ENCODE results near the gene PES1. TPM values are rescaled to one million over a fixed set of nuclear protein-coding genes. Genes with fewer than 3 reads are reported as not detected.

Gene PES1
- polyA plus RNA-seq, 4 donors, result 37.1 to 68.3 (median 59.0) TPM

DNA sequence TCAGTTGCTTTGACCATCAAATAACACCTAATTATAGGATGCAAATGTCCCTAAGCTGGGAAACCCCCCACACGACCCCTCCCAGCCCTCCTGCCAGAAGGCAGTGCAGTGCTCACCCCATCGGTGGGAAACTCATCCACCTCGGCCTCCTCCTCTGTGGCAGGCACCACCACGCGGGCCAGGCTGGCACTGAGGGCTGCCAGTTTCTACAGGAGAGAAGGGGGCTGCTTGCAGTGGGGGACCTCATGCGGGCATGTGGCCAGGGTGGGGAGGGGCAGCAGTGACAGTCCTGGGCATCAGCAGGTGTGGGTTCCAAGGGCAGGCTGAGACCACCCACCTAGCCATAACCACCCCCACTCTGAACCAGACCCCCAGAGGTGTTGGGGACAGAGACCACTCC lies 10.8 kb downstream of the PES1 start:
- WGBS, 3 donors, result 86 to 89% (median 89%) methylated on average over 6 of the region's 6 CpGs
- DNase-seq (no peak), FAIRE-seq (no peak)
- peaks cover 0 to 3% (median 0%) of the 10 kb centered on the region in 3 donors for H3K4me1 ChIP-seq (ENCODE audit: control insufficient read depth in 3 of 3, insufficient read depth in 2 of 3, low read depth in 1 of 3, low read length in 2 of 3)
- H3K27me3 ChIP-seq (ENCODE audit: control insufficient read depth in 3 of 3, insufficient read depth in 3 of 3, low read length in 3 of 3), result no peaks in the 10 kb centered on the region
- H3K27ac ChIP-seq (ENCODE audit: low read depth in 1 of 3, low read length in 2 of 3), result no peak overlapping the region
- peaks cover 26 to 98% (median 44%) of the 10 kb centered on the region in 3 donors for H3K36me3 ChIP-seq (ENCODE audit: control insufficient read depth in 3 of 3, insufficient read depth in 2 of 3, low read depth in 1 of 3, low read length in 3 of 3)
- no peak overlapping the region for H3K4me3 ChIP-seq (ENCODE audit: low read depth in 1 of 3, low read length in 3 of 3)
- no peaks in the 10 kb centered on the region for H3K9me3 ChIP-seq (ENCODE audit: control insufficient read depth in 2 of 2, insufficient read depth in 1 of 2, low read depth in 1 of 2, low read length in 1 of 2)

DNA sequence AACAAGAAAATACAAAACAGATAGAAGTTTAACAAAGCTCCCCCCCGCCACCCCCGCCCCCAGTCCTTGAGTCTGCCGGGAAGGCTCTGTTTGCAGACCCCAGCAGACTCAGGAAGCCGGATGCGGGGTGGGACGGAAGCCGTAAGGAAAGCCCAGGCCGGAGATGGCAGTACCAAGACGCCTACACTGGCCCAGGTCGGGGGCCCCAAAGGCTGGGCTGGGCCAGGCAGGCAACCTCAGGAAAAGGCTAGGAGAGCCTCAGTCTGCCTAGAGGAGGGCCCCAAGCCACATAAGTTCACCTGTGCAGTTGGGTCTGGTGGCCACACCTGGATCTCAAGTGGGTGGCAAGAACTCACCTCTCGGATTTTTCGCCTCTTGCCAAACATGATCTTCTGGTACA lies 13.2 kb downstream of the PES1 start:
- Histone ChIP-seq H3K9me3 (ENCODE audit: control insufficient read depth in 2 of 2, insufficient read depth in 1 of 2, low read depth in 1 of 2, low read length in 1 of 2) (no peaks in the 10 kb centered on the region), H3K27me3 (ENCODE audit: control insufficient read depth in 3 of 3, insufficient read depth in 3 of 3, low read length in 3 of 3) (no peaks in the 10 kb centered on the region), H3K36me3 (ENCODE audit: control insufficient read depth in 3 of 3, insufficient read depth in 2 of 3, low read depth in 1 of 3, low read length in 3 of 3) (peaks cover 15 to 83% (median 40%) of the 10 kb centered on the region in 3 donors), H3K4me1 (ENCODE audit: control insufficient read depth in 3 of 3, insufficient read depth in 2 of 3, low read depth in 1 of 3, low read length in 2 of 3) (peaks cover 0 to 8% (median 3%) of the 10 kb centered on the region in 3 donors), H3K4me3 (ENCODE audit: low read depth in 1 of 3, low read length in 3 of 3) (no peak overlapping the region), H3K27ac (ENCODE audit: low read depth in 1 of 3, low read length in 2 of 3) (no peak overlapping the region)
- 91 to 96% (median 95%) methylated on average over 12 of the region's 12 CpGs for WGBS, 3 donors
- FAIRE-seq (no peak), DNase-seq (no peak)

DNA sequence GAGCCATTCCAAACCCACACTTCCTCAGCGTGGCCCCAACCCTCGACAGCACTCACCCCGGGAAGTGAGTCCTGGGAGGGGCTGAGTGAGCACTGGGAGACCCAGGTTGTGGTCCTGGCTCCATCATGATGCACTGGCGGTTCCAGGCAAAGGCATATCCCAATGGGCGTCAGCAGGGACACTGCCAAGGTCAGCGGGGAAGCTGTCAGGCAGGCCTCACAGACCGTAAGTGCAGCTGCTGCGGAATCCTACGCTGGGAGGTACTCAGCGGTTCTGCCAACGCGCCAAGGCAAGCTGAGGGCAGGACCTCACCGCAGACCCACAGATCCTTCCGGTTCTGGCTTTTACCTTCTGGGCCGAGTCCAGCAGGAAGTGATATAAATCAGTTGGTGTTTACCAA lies 15.9 kb downstream of the PES1 start:
- no peak for FAIRE-seq
- DNase-seq, result no peak
- WGBS, 3 donors, result 62 to 76% (median 65%) methylated on average over 15 of the region's 15 CpGs
- H3K27ac ChIP-seq (ENCODE audit: low read depth in 1 of 3, low read length in 2 of 3), result peak overlapping the region in 2 of 3 donors; percentile 18 to 61
- H3K4me1 ChIP-seq (ENCODE audit: control insufficient read depth in 3 of 3, insufficient read depth in 2 of 3, low read depth in 1 of 3, low read length in 2 of 3), result peaks cover 0 to 31% (median 3%) of the 10 kb centered on the region in 3 donors
- H3K36me3 ChIP-seq (ENCODE audit: control insufficient read depth in 3 of 3, insufficient read depth in 2 of 3, low read depth in 1 of 3, low read length in 3 of 3), result peaks cover 10 to 64% (median 26%) of the 10 kb centered on the region in 3 donors
- no peak overlapping the region for H3K4me3 ChIP-seq (ENCODE audit: low read depth in 1 of 3, low read length in 3 of 3)
- H3K9me3 ChIP-seq (ENCODE audit: control insufficient read depth in 2 of 2, insufficient read depth in 1 of 2, low read depth in 1 of 2, low read length in 1 of 2), result no peaks in the 10 kb centered on the region
- H3K27me3 ChIP-seq (ENCODE audit: control insufficient read depth in 3 of 3, insufficient read depth in 3 of 3, low read length in 3 of 3), result no peaks in the 10 kb centered on the region

DNA sequence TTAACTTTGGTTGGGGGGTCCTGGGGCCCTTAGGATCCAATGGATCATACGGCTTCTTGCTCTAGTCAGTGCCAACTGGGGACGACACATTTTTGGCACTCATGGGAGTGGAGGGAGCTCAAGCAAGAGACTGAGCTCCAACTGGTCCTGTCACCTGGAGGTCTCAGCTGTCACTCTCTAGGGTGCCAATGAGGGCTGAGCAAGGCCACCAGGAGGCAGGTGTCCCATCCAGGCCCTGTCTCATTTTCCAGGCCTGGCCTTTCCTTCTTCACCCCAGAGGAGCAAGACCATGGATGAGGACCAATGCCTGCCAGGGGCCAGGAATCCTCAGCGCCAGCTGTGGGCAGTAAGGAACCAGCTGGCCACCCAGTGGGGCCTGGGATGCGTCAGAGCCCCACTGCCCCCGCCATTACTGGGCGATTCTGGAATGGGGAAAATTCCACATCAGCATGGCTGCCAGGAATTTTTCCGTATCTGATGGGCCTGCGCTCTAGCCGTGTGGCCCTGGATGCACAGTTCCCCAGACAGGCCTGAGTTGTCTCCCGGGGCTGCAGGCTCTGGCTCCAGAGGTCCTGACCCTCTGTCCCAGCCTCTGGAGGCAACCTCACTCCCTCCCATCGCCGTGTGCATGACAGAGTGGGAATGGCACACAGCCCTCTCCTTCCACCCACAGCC lies 16.6 kb downstream of the PES1 start:
- 64 to 74% (median 67%) methylated on average over 10 to 12 of the region's 12 CpGs for WGBS, 3 donors
- peak overlapping the region; percentile 51 to 82 (median 77) for H3K27ac ChIP-seq (ENCODE audit: low read depth in 1 of 3, low read length in 2 of 3)
- peaks cover 3 to 57% (median 19%) of the 10 kb centered on the region in 3 donors for H3K36me3 ChIP-seq (ENCODE audit: control insufficient read depth in 3 of 3, insufficient read depth in 2 of 3, low read depth in 1 of 3, low read length in 3 of 3)
- DNase-seq, result peak in 1 of 2 donors; percentile 45
- peak overlapping the region in 2 of 3 donors; percentile 45 to 55 for H3K4me3 ChIP-seq (ENCODE audit: low read depth in 1 of 3, low read length in 3 of 3)
- peaks cover 0 to 31% (median 3%) of the 10 kb centered on the region in 3 donors for H3K4me1 ChIP-seq (ENCODE audit: control insufficient read depth in 3 of 3, insufficient read depth in 2 of 3, low read depth in 1 of 3, low read length in 2 of 3)
- no peak for FAIRE-seq
- no peaks in the 10 kb centered on the region for H3K27me3 ChIP-seq (ENCODE audit: control insufficient read depth in 3 of 3, insufficient read depth in 3 of 3, low read length in 3 of 3)
- H3K9me3 ChIP-seq (ENCODE audit: control insufficient read depth in 2 of 2, insufficient read depth in 1 of 2, low read depth in 1 of 2, low read length in 1 of 2), result no peaks in the 10 kb centered on the region

DNA sequence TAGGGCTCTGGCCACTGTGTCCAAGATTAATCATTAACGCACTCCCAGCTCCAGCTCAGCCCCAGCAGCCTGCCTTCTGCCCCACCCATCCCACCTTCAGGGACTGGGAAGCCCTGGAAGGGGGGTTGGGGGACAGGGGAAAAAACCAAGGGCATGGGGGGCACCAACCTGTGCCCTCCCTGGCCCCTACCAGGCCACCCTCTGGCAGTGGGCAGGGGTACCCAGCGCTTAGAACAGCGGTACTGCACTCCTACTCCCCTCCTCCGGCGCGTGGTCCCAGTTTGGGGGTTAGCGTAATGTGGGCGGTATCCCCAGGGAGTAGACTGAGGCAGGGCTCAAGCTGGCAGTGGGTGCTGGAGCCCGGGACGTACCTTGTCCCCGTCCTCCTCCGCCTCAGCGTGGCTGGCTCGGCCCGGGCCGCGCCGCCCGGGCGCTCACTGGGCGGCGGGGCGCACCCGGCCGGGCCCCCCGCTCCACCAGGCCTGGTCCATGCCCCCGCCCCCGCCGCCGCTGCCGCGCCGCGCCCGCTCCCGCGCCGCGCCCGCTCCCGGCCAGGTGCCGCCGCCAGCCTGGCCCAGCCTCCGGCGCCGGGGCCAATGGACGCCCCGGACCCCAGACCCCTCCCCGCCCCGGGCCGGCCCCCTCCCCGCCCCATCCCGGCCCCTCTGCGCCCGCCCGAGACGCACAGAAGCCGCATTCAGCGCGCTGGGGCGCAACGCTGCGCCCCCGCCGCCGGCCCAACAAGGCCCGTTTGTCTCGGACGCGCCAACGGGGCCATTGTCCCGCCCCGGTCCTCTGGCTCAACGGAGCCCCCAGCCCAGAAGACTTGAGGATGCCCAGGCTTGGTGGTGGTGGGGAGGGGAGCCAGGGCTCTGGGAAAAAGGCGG lies 17.4 kb downstream of the PES1 start, which contains the start of gene GAL3ST1:
Gene GAL3ST1, minus strand, starts transcription at position 571 of the 887 bp plus-strand sequence. CDS start 17,273 bp downstream, outside the sequence.
- FAIRE-seq (no peak), DNase-seq (peak; percentile 89 to 91)
- peaks cover 3 to 53% (median 13%) of the 10 kb centered on the region in 3 donors for H3K36me3 ChIP-seq (ENCODE audit: control insufficient read depth in 3 of 3, insufficient read depth in 2 of 3, low read depth in 1 of 3, low read length in 3 of 3)
- H3K27ac ChIP-seq (ENCODE audit: low read depth in 1 of 3, low read length in 2 of 3), result peak within 1 kb of the TSS; percentile 85 to 98 (median 91)
- peak within 1 kb of the TSS in 2 of 3 donors; percentile 55 to 56 for H3K4me3 ChIP-seq (ENCODE audit: low read depth in 1 of 3, low read length in 3 of 3)
- WGBS, 3 donors, result 5 to 10% (median 5%) methylated on average over 26 to 75 of the region's 75 CpGs
- H3K27me3 ChIP-seq (ENCODE audit: control insufficient read depth in 3 of 3, insufficient read depth in 3 of 3, low read length in 3 of 3), result no peaks in the 10 kb centered on the region
- no peaks in the 10 kb centered on the region for H3K9me3 ChIP-seq (ENCODE audit: control insufficient read depth in 2 of 2, insufficient read depth in 1 of 2, low read depth in 1 of 2, low read length in 1 of 2)
- H3K4me1 ChIP-seq (ENCODE audit: control insufficient read depth in 3 of 3, insufficient read depth in 2 of 3, low read depth in 1 of 3, low read length in 2 of 3), result peaks cover 0 to 31% (median 3%) of the 10 kb centered on the region in 3 donors

DNA sequence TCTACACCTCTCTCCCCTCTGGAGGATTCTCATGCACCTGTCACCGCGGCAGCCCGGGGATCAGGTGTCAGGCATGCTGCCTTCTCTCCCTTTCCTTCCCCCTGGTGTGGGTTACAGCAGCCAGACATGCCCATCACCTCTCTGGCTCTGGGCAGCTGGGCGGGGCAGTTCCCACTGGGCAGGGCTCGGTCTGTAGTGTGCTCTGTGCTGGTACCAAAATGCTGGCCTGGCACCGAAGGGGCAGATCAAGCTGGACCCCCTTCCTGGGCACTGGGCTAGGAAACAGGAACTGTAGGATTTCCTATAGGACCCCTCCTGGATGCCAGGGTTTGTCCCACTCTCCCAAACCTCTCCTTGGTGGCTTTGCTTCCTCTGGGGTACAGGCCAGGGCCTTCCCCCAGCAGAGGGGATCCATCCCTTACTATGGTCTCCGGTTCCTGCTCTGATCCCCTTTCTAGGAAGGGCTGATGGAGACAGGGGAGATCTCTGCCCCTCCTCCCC lies 18.1 kb downstream of the PES1 start:
- H3K27ac ChIP-seq (ENCODE audit: low read depth in 1 of 3, low read length in 2 of 3), result peak overlapping the region; percentile 85 to 98 (median 91)
- H3K4me3 ChIP-seq (ENCODE audit: low read depth in 1 of 3, low read length in 3 of 3), result peak overlapping the region in 2 of 3 donors; percentile 55 to 56
- FAIRE-seq, result no peak
- peaks cover 0 to 31% (median 3%) of the 10 kb centered on the region in 3 donors for H3K4me1 ChIP-seq (ENCODE audit: control insufficient read depth in 3 of 3, insufficient read depth in 2 of 3, low read depth in 1 of 3, low read length in 2 of 3)
- H3K9me3 ChIP-seq (ENCODE audit: control insufficient read depth in 2 of 2, insufficient read depth in 1 of 2, low read depth in 1 of 2, low read length in 1 of 2), result no peaks in the 10 kb centered on the region
- H3K36me3 ChIP-seq (ENCODE audit: control insufficient read depth in 3 of 3, insufficient read depth in 2 of 3, low read depth in 1 of 3, low read length in 3 of 3), result peaks cover 0 to 47% (median 10%) of the 10 kb centered on the region in 3 donors
- peak in 1 of 2 donors; percentile 59 for DNase-seq
- H3K27me3 ChIP-seq (ENCODE audit: control insufficient read depth in 3 of 3, insufficient read depth in 3 of 3, low read length in 3 of 3), result no peaks in the 10 kb centered on the region
- 20 to 39% (median 24%) methylated on average over 7 of the region's 7 CpGs for WGBS, 3 donors

DNA sequence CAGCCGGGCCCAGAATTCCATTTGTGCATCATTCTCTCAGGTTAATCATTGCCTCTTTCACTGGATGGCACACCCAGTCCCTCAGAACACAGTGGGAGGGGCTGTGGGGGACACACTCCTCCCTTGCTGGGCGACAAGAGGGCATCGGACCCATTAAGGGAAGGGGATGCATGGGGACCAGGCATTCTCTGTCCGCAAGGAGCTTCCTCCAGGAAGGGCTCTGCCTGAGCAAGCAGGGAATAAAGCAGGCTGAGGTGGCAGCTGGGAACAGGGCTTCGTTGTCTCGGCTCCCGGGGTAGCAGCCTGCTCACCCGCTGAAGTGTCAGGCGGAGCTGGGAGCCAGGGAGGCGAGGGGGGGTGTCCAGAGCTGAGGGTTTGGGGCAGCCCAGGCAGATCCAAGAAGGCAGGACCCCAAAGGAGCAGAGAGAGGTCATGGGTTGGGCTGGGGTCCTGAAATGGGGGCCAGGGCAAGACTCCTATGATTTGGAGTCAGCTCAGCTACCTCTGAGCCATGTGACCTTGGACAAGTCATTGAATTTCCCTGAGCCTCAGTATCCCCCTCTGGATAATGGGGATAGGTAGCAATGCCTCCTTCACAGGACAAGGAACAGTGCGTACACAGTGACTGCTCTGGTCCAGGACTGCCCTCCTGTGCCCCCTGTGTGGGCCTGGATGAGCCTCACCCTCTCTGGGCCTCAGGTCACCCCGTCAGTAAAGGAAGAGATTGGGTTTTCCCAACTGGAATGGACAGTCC lies 18.7 kb downstream of the PES1 start:
- peak overlapping the region; percentile 85 to 98 (median 91) for H3K27ac ChIP-seq (ENCODE audit: low read depth in 1 of 3, low read length in 2 of 3)
- H3K4me3 ChIP-seq (ENCODE audit: low read depth in 1 of 3, low read length in 3 of 3), result peak overlapping the region in 2 of 3 donors; percentile 55 to 56
- DNase-seq, result peak; percentile 82 to 92
- 20 to 41% (median 21%) methylated on average over 12 of the region's 12 CpGs for WGBS, 3 donors
- H3K4me1 ChIP-seq (ENCODE audit: control insufficient read depth in 3 of 3, insufficient read depth in 2 of 3, low read depth in 1 of 3, low read length in 2 of 3), result peaks cover 0 to 33% (median 6%) of the 10 kb centered on the region in 3 donors
- H3K9me3 ChIP-seq (ENCODE audit: control insufficient read depth in 2 of 2, insufficient read depth in 1 of 2, low read depth in 1 of 2, low read length in 1 of 2), result no peaks in the 10 kb centered on the region
- H3K36me3 ChIP-seq (ENCODE audit: control insufficient read depth in 3 of 3, insufficient read depth in 2 of 3, low read depth in 1 of 3, low read length in 3 of 3), result peaks cover 0 to 47% (median 6%) of the 10 kb centered on the region in 3 donors
- H3K27me3 ChIP-seq (ENCODE audit: control insufficient read depth in 3 of 3, insufficient read depth in 3 of 3, low read length in 3 of 3), result peaks cover 0 to 2% (median 0%) of the 10 kb centered on the region in 3 donors
- FAIRE-seq, result no peak
